NK-92 (cell line): ENCODE results near the gene PARP16.

Source experiments
- DNase-seq: peaks from one replicate; lab custom pipeline; 2025; ENCODE audit not compliant: unreplicated experiment; lab: John Stamatoyannopoulos, UW

The PARP16 gene

GRCh38 chr15:65312400-65312916, 25.8 kb upstream of the PARP16 start:
- DNase-seq, result no peak

GRCh38 chr15:65311760-65312159, 25.1 kb upstream of the PARP16 start:
- DNase-seq, result no peak

GRCh38 chr15:65310431-65311137, 23.9 kb upstream of the PARP16 start:
- DNase-seq, result no peak

- DNase-seq, result no peak
Measured at GRCh38 chr15:65309882-65310418, 23.3 kb upstream of the PARP16 start.

- no peak for DNase-seq
Measured at GRCh38 chr15:65307978-65308377, 21.3 kb upstream of the PARP16 start.

GRCh38 chr15:65306551-65306950, 19.9 kb upstream of the PARP16 start:
- no peak for DNase-seq

- DNase-seq, result no peak
Measured at GRCh38 chr15:65305776-65306175, 19.1 kb upstream of the PARP16 start.

- no peak for DNase-seq
Measured at GRCh38 chr15:65305150-65305758, 18.6 kb upstream of the PARP16 start.

- DNase-seq, result no peak
Measured at GRCh38 chr15:65304381-65305149, 17.9 kb upstream of the PARP16 start, which contains the start of gene RNU5B-1. Gene RNU5B-1, plus strand, starts transcription at chr15:65304677.

- no peak for DNase-seq
Measured at GRCh38 chr15:65303687-65304380, 17.2 kb upstream of the PARP16 start.

- no peak for DNase-seq
Measured at GRCh38 chr15:65302061-65302460, 15.4 kb upstream of the PARP16 start.

GRCh38 chr15:65300924-65301441, 14.3 kb upstream of the PARP16 start:
- no peak for DNase-seq

- no peak for DNase-seq
Measured at GRCh38 chr15:65298731-65299130, 12.0 kb upstream of the PARP16 start.

- no peak for DNase-seq
Measured at GRCh38 chr15:65292938-65293518, 6.3 kb upstream of the PARP16 start.

GRCh38 chr15:65290228-65290627, 3.5 kb upstream of the PARP16 start:
- DNase-seq, result no peak

GRCh38 chr15:65289261-65289854, 2.7 kb upstream of the PARP16 start:
- no peak for DNase-seq

GRCh38 chr15:65287520-65287855, 805 bp upstream of the PARP16 start:
- DNase-seq, result no peak

GRCh38 chr15:65286069-65286703, 497 bp downstream of the PARP16 start:
- DNase-seq, result no peak

GRCh38 chr15:65285291-65286068, 1.2 kb downstream of the PARP16 start:
- DNase-seq, result no peak
